DOHH2 (cell line): ENCODE data around the gene DRD1.

Experiments
- H3F3A ChIP-seq: fragments of 200-600 bp; sonication (generic), shearing (Covaris generic); 2 replicates; pipeline ENCODE4 v1.6.0; 2016; ENCODE audit warnings: antibody characterized with exemption, mild to moderate bottlenecking; ENCODE audit not compliant: control insufficient read depth, insufficient read depth
- H3K27ac ChIP-seq: fragments of 200-600 bp; sonication (generic); 2 replicates; pipeline ENCODE4 v1.5.1; 2014; ENCODE audit warnings: low read depth, mild to moderate bottlenecking, low read length, moderate library complexity
- H3K27me3 ChIP-seq: fragments of 200-600 bp; sonication (generic); 2 replicates; pipeline ENCODE4 v1.6.1; 2014; ENCODE audit warnings: mild to moderate bottlenecking, low read length, mixed read lengths; ENCODE audit not compliant: control insufficient read depth
- H3K36me3 ChIP-seq: fragments of 200-600 bp; sonication (generic); 2 replicates; pipeline ENCODE4 v1.6.1; 2014; ENCODE audit warnings: mild to moderate bottlenecking, low read length, moderate library complexity, mixed read lengths; ENCODE audit not compliant: control insufficient read depth
- H3K4me1 ChIP-seq: fragments of 200-600 bp; sonication (generic); 2 replicates; pipeline ENCODE4 v1.6.1; 2014; ENCODE audit warnings: mild to moderate bottlenecking, low read length, mixed read lengths; ENCODE audit not compliant: control insufficient read depth
- H3K4me2 ChIP-seq: fragments of 200-600 bp; sonication (generic); 2 replicates; pipeline ENCODE4 v1.6.0; 2014; ENCODE audit warnings: mild to moderate bottlenecking, low read length, moderate library complexity
- H3K4me3 ChIP-seq: fragments of 200-600 bp; sonication (generic); 2 replicates; pipeline ENCODE4 v1.5.1; 2014; ENCODE audit warnings: mild to moderate bottlenecking, low read length, mixed read lengths
- H3K79me2 ChIP-seq: fragments of 200-600 bp; sonication (generic); 2 replicates; pipeline ENCODE4 v1.6.1; 2014; ENCODE audit warnings: mild to moderate bottlenecking, low read length, mixed read lengths; ENCODE audit not compliant: control insufficient read depth
- H3K9me2 ChIP-seq: fragments of 200-600 bp; sonication (generic); replicated peaks from 2 replicates; pipeline ENCODE4 v1.6.1; 2014; ENCODE audit warnings: mild to moderate bottlenecking, low read length, mixed read lengths; ENCODE audit not compliant: control insufficient read depth
- H3K9me3 ChIP-seq: fragments of 200-600 bp; sonication (generic); 2 replicates; pipeline ENCODE4 v1.6.1; 2014; ENCODE audit warnings: antibody characterized with exemption, low read length, mixed read lengths; ENCODE audit not compliant: control insufficient read depth, insufficient read depth
- H4K20me1 ChIP-seq: fragments of 200-600 bp; sonication (generic); 2 replicates; pipeline ENCODE4 v1.6.0; 2014; ENCODE audit warnings: low read depth, mild to moderate bottlenecking, antibody characterized with exemption, low read length, moderate library complexity; ENCODE audit not compliant: control insufficient read depth, insufficient read depth
- CTCF ChIP-seq: fragments of 200-600 bp; sonication (generic); IDR thresholded peaks from one replicate; pipeline ENCODE4 v1.5.1; 2014; ENCODE audit warnings: antibody characterized with exemption, mild to moderate bottlenecking, low read depth, low read length; ENCODE audit not compliant: poor library complexity, severe bottlenecking
- EZH2phosphoT487 ChIP-seq: fragments of 200-600 bp; sonication (generic); IDR thresholded peaks from 2 replicates; pipeline ENCODE4 v1.6.1; 2017; ENCODE audit warnings: borderline replicate concordance, mild to moderate bottlenecking, antibody characterized with exemption, low read length, moderate library complexity, mixed read lengths

The DRD1 gene

DNA sequence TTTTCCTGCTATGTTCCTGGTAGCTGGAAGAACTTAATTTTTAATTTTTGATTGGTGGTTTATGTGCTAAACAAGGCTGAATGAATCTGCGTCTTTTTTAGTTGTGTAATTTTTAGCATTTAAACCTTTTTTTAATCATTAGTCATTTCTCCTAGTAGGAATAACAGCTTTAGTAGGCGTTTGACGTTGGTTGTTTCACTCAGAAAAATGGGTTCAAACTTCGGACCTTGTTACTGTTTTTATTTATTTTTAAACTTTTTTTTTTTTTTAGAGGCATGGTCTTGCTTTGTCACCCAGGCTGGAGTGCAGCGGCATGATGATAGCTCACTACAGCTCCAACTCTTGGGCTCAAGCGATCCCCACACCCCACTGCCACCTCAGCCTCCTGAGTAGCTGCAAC lies 47.2 kb upstream of the DRD1 start:
- H3K4me2 ChIP-seq, result no peak overlapping the region
- peaks cover 22% of the 10 kb centered on the region for H4K20me1 ChIP-seq
- H3K79me2 ChIP-seq, result peaks cover 91% of the 10 kb centered on the region
- TF ChIP-seq EZH2phosphoT487, result no peak
- TF ChIP-seq CTCF, result no peak
- no peak overlapping the region for H3K27ac ChIP-seq
- no peaks in the 10 kb centered on the region for H3K4me1 ChIP-seq
- H3K27me3 ChIP-seq, result no peaks in the 10 kb centered on the region
- peaks cover 86% of the 10 kb centered on the region for H3K36me3 ChIP-seq
- H3K9me3 ChIP-seq, result no peaks in the 10 kb centered on the region
- H3F3A ChIP-seq, result no peaks in the 10 kb centered on the region
- no peak overlapping the region for H3K4me3 ChIP-seq
- H3K9me2 ChIP-seq, result no peaks in the 10 kb centered on the region

DNA sequence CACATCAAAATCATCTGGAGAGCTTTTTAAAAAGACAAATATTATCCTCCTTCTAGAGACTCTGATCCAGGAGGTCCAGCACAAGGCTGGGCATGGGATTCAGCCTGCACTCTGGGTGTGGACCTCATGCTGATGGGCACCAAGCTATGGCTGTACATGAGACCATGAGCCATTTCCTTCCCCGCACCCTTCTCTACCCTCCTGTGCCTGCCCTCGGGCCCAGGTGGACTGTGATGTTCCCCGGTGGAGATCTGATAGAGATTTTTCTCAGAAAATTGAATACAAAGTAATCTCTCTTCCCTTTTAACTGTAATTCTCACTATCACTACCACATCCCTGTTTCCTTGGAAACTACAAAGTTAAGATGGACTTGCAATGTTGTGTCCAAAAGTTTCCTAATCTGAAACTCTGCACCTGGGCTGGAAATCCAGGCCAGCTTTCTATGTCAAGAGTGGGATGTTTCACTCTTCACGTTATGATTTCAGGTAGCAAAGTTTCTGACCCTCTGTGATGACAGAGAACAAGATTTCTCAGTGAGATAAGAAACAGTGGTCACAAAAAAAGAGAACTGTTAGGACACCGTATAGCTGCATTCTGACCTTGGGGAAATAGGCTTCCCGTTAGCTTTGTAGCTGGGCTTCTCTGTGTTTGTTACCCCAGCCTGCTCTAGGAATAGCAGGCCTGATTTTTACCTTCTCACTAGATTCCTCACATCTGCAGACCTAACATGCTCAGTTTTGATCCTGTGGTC lies 45.9 kb upstream of the DRD1 start:
- H3K4me2 ChIP-seq, result no peak overlapping the region
- no peak overlapping the region for H3K27ac ChIP-seq
- no peaks in the 10 kb centered on the region for H3K9me3 ChIP-seq
- TF ChIP-seq EZH2phosphoT487 (no peak), CTCF (no peak)
- H3K79me2 ChIP-seq, result peaks cover 96% of the 10 kb centered on the region
- peaks cover 32% of the 10 kb centered on the region for H4K20me1 ChIP-seq
- H3K36me3 ChIP-seq, result peaks cover 90% of the 10 kb centered on the region
- no peaks in the 10 kb centered on the region for H3K4me1 ChIP-seq
- H3K27me3 ChIP-seq, result no peaks in the 10 kb centered on the region
- H3F3A ChIP-seq, result no peaks in the 10 kb centered on the region
- no peak overlapping the region for H3K4me3 ChIP-seq
- no peaks in the 10 kb centered on the region for H3K9me2 ChIP-seq

DNA sequence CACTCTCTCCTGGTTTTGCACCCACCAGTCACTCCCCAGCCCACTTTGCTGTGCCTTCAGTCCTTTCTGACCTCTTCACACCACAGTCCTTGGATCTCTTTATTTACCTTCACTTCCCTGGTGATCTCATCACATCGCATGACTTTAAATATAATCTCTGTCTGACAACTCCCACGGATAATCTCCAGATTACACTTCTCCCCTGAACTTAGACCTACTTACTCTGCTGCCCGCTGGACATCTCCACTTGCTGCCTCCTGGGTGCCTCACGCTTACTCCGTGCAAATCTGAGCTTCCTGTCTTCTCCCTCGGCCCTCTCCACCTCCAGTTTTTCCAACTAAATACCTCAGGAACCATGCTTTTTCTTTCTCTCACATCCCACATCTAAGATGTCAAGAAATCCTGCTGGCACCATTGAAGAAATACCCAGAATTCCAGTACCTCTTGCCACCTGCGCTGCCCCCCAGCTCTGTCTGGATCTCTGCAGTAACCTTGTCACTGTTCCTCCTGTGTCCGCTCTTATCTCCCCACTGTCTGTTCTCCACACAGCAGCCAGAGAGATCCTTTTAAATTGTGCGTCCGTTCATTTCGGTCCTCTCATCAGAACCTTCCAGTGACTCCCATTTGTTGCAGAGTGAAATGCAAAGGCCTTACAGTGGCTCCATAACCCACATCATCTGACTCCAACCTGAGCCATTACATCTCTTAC lies 43.7 kb upstream of the DRD1 start:
- Histone ChIP-seq H3K9me2 (no peaks in the 10 kb centered on the region), H3K27me3 (no peaks in the 10 kb centered on the region), H3K4me1 (no peaks in the 10 kb centered on the region), H3K36me3 (peaks cover 90% of the 10 kb centered on the region), H3K4me2 (no peak overlapping the region), H3K9me3 (no peaks in the 10 kb centered on the region), H3K27ac (no peak overlapping the region), H3F3A (no peaks in the 10 kb centered on the region), H3K79me2 (peaks cover 100% of the 10 kb centered on the region), H4K20me1 (peaks cover 29% of the 10 kb centered on the region), H3K4me3 (no peak overlapping the region)
- TF ChIP-seq EZH2phosphoT487 (no peak), CTCF (no peak)
